Chondrocyte (in vitro differentiated cells): Measurements from ENCODE around the gene FES. TPM values are rescaled to one million over a fixed set of nuclear protein-coding genes. Genes with fewer than 3 reads are reported as not detected.

Experiments
- DNase-seq: peaks from one replicate; pipeline ENCODE4 v3.0.0; 2021; ENCODE audit warnings: mixed read lengths, low spot score
- H3K27ac Mint-ChIP-seq: one replicate; pipeline ENCODE4 v1.8.0; 2021; ENCODE audit warnings: mild to moderate bottlenecking, moderate library complexity, mixed read lengths; ENCODE audit not compliant: unreplicated experiment
- H3K27me3 Mint-ChIP-seq: 2 replicates; pipeline ENCODE4 v1.8.0; 2021; ENCODE audit warnings: low read depth, mixed read lengths
- H3K36me3 Mint-ChIP-seq: 2 replicates; pipeline ENCODE4 v1.8.0; 2021; ENCODE audit warnings: low read depth, mixed read lengths
- H3K4me1 Mint-ChIP-seq: 2 replicates; pipeline ENCODE4 v1.8.0; 2021; ENCODE audit warnings: low read depth, mild to moderate bottlenecking, mixed read lengths
- H3K4me3 Mint-ChIP-seq: one replicate; pipeline ENCODE4 v1.8.0; 2021; ENCODE audit warnings: mild to moderate bottlenecking, moderate library complexity, mixed read lengths; ENCODE audit not compliant: unreplicated experiment
- H3K9me3 Mint-ChIP-seq: 2 replicates; pipeline ENCODE4 v1.8.0; 2021; ENCODE audit warnings: low read depth, mixed read lengths
- CTCF ChIP-seq: fragments of 200-600 bp; sonication (generic); IDR thresholded peaks from 2 replicates; pipeline ENCODE4 v1.5.0; 2021; ENCODE audit warnings: antibody characterized with exemption, mild to moderate bottlenecking, moderate library complexity
- long read RNA-seq: library from polyadenylated mRNA; stranded (forward); transcript quantifications from one replicate; pipeline ENCODE4 v2.0.0, GENCODE V29; 2021
- total RNA-seq: library from RNA; stranded (reverse); gene quantifications from 3 replicates; pipeline ENCODE4 v1.2.1, GENCODE V29; 2021

The FES gene
- total RNA-seq: 2.4 to 2.7 TPM (median 2.4 TPM) in 3 replicates
- long read RNA-seq, partial matches to known transcripts: 0 of 6 reads
- long read RNA-seq, other reads (novel, unspliced or antisense): 4 of 6 reads

- no peaks in the 10 kb centered on the region for H3K27me3 Mint-ChIP-seq
- H3K4me1 Mint-ChIP-seq: peaks cover 16% of the 10 kb centered on the region
- no peaks in the 10 kb centered on the region for H3K9me3 Mint-ChIP-seq
- H3K36me3 Mint-ChIP-seq: peaks cover 6% of the 10 kb centered on the region
- peak within 1 kb of the TSS; percentile 51 for H3K27ac Mint-ChIP-seq
- no peak within 1 kb of the TSS for H3K4me3 Mint-ChIP-seq
- peak; percentile 76 for DNase-seq
- no peak for TF ChIP-seq CTCF
Measured at GRCh38 chr15:90883976-90884718, at the start of gene FES. TSS of gene FES (plus strand) at chr15:90884504. CDS start at chr15:90885046, 542 bp downstream.

- H3K27me3 Mint-ChIP-seq: peaks cover 5% of the 10 kb centered on the region
- H3K4me1 Mint-ChIP-seq: peaks cover 10% of the 10 kb centered on the region
- H3K27ac Mint-ChIP-seq: no peak overlapping the region
- TF ChIP-seq CTCF: no peak
- H3K4me3 Mint-ChIP-seq: no peak overlapping the region
- no peak for DNase-seq
- no peaks in the 10 kb centered on the region for H3K36me3 Mint-ChIP-seq
- H3K9me3 Mint-ChIP-seq: no peaks in the 10 kb centered on the region
Measured at GRCh38 chr15:90834626-90835025, 49.7 kb upstream of the FES start.

- Mint-ChIP-seq H3K4me1 (peaks cover 6% of the 10 kb centered on the region), H3K4me3 (no peak overlapping the region), H3K27me3 (peaks cover 2% of the 10 kb centered on the region), H3K9me3 (no peaks in the 10 kb centered on the region), H3K36me3 (no peaks in the 10 kb centered on the region), H3K27ac (no peak overlapping the region)
- TF ChIP-seq CTCF: no peak
- no peak for DNase-seq
Measured at GRCh38 chr15:90836296-90836871, 47.9 kb upstream of the FES start.

GRCh38 chr15:90837094-90837493 lies 47.2 kb upstream of the FES start:
- H3K27ac Mint-ChIP-seq: no peak overlapping the region
- peaks cover 2% of the 10 kb centered on the region for H3K27me3 Mint-ChIP-seq
- no peak for DNase-seq
- peaks cover 6% of the 10 kb centered on the region for H3K4me1 Mint-ChIP-seq
- no peaks in the 10 kb centered on the region for H3K9me3 Mint-ChIP-seq
- H3K36me3 Mint-ChIP-seq: no peaks in the 10 kb centered on the region
- TF ChIP-seq CTCF: no peak
- no peak overlapping the region for H3K4me3 Mint-ChIP-seq

GRCh38 chr15:90838139-90838538 lies 46.2 kb upstream of the FES start:
- Mint-ChIP-seq H3K4me1 (peaks cover 6% of the 10 kb centered on the region), H3K4me3 (no peak overlapping the region), H3K36me3 (no peaks in the 10 kb centered on the region), H3K27ac (no peak overlapping the region), H3K27me3 (peaks cover 2% of the 10 kb centered on the region), H3K9me3 (no peaks in the 10 kb centered on the region)
- DNase-seq: no peak
- TF ChIP-seq CTCF: no peak
